Testis (tissue), 2 donors: Measurements from ENCODE around the gene RAD21L1.

Experiments used
- POLR2A ChIP-seq: fragments of 450-650 bp; IDR thresholded peaks from one replicate; pipeline ENCODE4 v1.6.1; 2017; ENCODE audit warnings: antibody characterized with exemption, mild to moderate bottlenecking, moderate library complexity
- TF ChIP-seq, protein P1 (sequence below), 3 experiments: fragments of 450-650 bp in 2 of 3; fragments of 200-600 bp in 1 of 3; sonication (generic) in 1 of 3; IDR thresholded peaks; one replicate each; pipeline ENCODE4 v1.5.1; 2016 to 2019; ENCODE audit warnings: antibody characterized with exemption in 3 of 3, mild to moderate bottlenecking in 2 of 3, moderate library complexity in 1 of 3

DNA sequence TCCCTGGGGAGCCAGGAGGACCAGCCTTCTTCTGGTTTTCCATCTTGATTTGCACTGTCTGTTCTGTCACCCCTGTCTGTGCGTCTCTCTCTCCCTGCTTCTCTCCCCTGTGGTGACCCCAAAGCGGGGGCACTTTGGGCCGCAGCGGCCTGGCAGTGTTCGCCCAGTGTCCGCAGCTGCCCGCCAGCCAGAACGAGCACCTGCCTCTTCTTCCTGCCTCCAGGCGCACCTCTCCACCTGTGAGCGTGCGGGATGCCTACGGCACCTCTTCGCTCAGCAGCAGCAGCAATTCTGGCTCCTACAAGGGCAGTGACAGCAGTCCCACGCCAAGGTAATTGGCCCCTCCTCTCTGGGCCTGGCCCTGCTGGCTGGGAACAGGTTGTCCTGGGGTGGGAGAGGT lies 71.1 kb downstream of the RAD21L1 start:
- no peak for TF ChIP-seq POLR2A
- TF ChIP-seq, protein P1, sequence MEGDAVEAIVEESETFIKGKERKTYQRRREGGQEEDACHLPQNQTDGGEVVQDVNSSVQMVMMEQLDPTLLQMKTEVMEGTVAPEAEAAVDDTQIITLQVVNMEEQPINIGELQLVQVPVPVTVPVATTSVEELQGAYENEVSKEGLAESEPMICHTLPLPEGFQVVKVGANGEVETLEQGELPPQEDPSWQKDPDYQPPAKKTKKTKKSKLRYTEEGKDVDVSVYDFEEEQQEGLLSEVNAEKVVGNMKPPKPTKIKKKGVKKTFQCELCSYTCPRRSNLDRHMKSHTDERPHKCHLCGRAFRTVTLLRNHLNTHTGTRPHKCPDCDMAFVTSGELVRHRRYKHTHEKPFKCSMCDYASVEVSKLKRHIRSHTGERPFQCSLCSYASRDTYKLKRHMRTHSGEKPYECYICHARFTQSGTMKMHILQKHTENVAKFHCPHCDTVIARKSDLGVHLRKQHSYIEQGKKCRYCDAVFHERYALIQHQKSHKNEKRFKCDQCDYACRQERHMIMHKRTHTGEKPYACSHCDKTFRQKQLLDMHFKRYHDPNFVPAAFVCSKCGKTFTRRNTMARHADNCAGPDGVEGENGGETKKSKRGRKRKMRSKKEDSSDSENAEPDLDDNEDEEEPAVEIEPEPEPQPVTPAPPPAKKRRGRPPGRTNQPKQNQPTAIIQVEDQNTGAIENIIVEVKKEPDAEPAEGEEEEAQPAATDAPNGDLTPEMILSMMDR (IDR thresholded peaks at IDR 0.05) = no peak
